Karpas-422 (cell line): ENCODE data around the gene PANX1. TPM values are rescaled to one million over a fixed set of nuclear protein-coding genes. Genes with fewer than 3 reads are reported as not detected.
A peak's percentile ranks its signal among the peaks of the same experiment; 100 is the strongest.

ENCODE experiments used
- DNase-seq: peaks from one replicate; pipeline ENCODE4 v3.0.0-alpha.2; 2015
- H2AFZ ChIP-seq: fragments of 200-600 bp; sonication (generic); 2 replicates; pipeline ENCODE4 v1.6.1; 2014; ENCODE audit warnings: antibody characterized with exemption, low read length, mixed read lengths
- H3K27ac ChIP-seq: fragments of 200-600 bp; sonication (generic); 2 replicates; pipeline ENCODE4 v1.5.1; 2014; ENCODE audit warnings: mild to moderate bottlenecking, low read length, moderate library complexity
- H3K27me3 ChIP-seq: fragments of 200-600 bp; sonication (generic); 2 replicates; pipeline ENCODE4 v1.6.1; 2014; ENCODE audit warnings: low read length, mixed read lengths
- H3K36me3 ChIP-seq: fragments of 200-600 bp; sonication (generic); 2 replicates; pipeline ENCODE4 v1.6.1; 2014; ENCODE audit warnings: low read length, mixed read lengths; ENCODE audit not compliant: insufficient read depth
- H3K4me1 ChIP-seq: fragments of 200-600 bp; sonication (generic); 2 replicates; pipeline ENCODE4 v1.6.1; 2014; ENCODE audit warnings: mild to moderate bottlenecking, low read length, mixed read lengths
- H3K4me2 ChIP-seq: fragments of 200-600 bp; sonication (generic); 2 replicates; pipeline ENCODE4 v1.6.1; 2014; ENCODE audit warnings: low read length, low read depth, mild to moderate bottlenecking; ENCODE audit not compliant: poor library complexity, severe bottlenecking
- H3K4me3 ChIP-seq: fragments of 200-600 bp; sonication (generic); 2 replicates; pipeline ENCODE4 v1.5.1; 2014; ENCODE audit warnings: mild to moderate bottlenecking, antibody characterized with exemption, low read length, mixed read lengths
- H3K79me2 ChIP-seq: fragments of 200-600 bp; sonication (generic); 2 replicates; pipeline ENCODE4 v1.6.1; 2014; ENCODE audit warnings: mild to moderate bottlenecking, low read length, mixed read lengths
- H3K9ac ChIP-seq: fragments of 200-600 bp; sonication (generic); 2 replicates; pipeline ENCODE4 v1.6.0; 2014; ENCODE audit warnings: low read length
- H3K9me2 ChIP-seq: fragments of 200-600 bp; sonication (generic), shearing (Covaris generic); replicated peaks from 2 replicates; pipeline ENCODE4 v1.6.0; 2014; ENCODE audit warnings: mild to moderate bottlenecking, low read length, moderate library complexity; ENCODE audit not compliant: insufficient read depth
- H3K9me3 ChIP-seq: fragments of 300-700, 200-600 bp; sonication (generic); 2 replicates; pipeline ENCODE4 v1.6.1; 2014; ENCODE audit warnings: low read length, mixed read lengths
- H4K20me1 ChIP-seq: fragments of 200-600 bp; sonication (generic); 2 replicates; pipeline ENCODE4 v1.6.1; 2014; ENCODE audit warnings: mild to moderate bottlenecking, antibody characterized with exemption, low read length, low read depth; ENCODE audit not compliant: insufficient read depth
- total RNA-seq: library from RNA; depleted of rRNA; stranded (reverse); fragments of >200 nt; shearing (Covaris generic); gene quantifications from 2 replicates; pipeline ENCODE4 v1.2.3, GENCODE V29; 2014; ENCODE audit warnings: low replicate concordance

PANX1 gene
- total RNA-seq, 1 experiment from 2014 or later, result 17.0 TPM

GRCh38 chr11:94147433-94147845 is 18.8 kb downstream of the PANX1 start:
- Histone ChIP-seq H3K4me1 (peaks cover 7% of the 10 kb centered on the region), H3K27ac (no peak overlapping the region), H3K36me3 (no peaks in the 10 kb centered on the region), H3K79me2 (no peaks in the 10 kb centered on the region), H3K4me3 (no peak overlapping the region), H3K9me3 (no peaks in the 10 kb centered on the region), H3K4me2 (no peak overlapping the region), H2AFZ (no peak overlapping the region), H4K20me1 (peaks cover 98% of the 10 kb centered on the region), H3K27me3 (no peaks in the 10 kb centered on the region), H3K9ac (no peak overlapping the region), H3K9me2 (no peaks in the 10 kb centered on the region)
- DNase-seq, result no peak

DNA sequence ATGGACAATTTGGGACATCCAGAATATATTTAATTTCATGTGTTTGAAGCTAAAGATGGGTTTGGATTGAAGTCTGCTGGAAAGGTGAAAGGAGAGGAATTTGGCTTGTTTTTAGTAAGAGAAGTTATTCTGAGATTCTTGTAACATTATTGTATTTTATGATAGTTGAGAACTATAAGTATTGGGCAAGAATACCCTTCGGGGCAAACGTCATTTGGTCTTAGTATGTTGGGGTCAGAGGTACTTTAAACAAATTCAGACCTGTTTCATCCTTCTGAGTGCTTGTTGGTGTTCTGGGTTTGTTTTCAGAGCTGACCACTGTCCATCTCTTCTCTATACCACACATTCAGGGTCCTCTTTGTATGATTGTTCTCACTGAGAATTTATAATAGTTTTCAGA is 19.5 kb downstream of the PANX1 start:
- no peak overlapping the region for H2AFZ ChIP-seq
- H3K9ac ChIP-seq, result no peak overlapping the region
- H3K9me3 ChIP-seq, result no peaks in the 10 kb centered on the region
- H3K4me2 ChIP-seq, result no peak overlapping the region
- H3K4me1 ChIP-seq, result peaks cover 7% of the 10 kb centered on the region
- H3K9me2 ChIP-seq, result no peaks in the 10 kb centered on the region
- H3K27ac ChIP-seq, result no peak overlapping the region
- no peaks in the 10 kb centered on the region for H3K36me3 ChIP-seq
- H3K27me3 ChIP-seq, result no peaks in the 10 kb centered on the region
- H3K79me2 ChIP-seq, result no peaks in the 10 kb centered on the region
- DNase-seq, result no peak
- peaks cover 98% of the 10 kb centered on the region for H4K20me1 ChIP-seq
- H3K4me3 ChIP-seq, result no peak overlapping the region

GRCh38 chr11:94149431-94150017 is 20.9 kb downstream of the PANX1 start:
- Histone ChIP-seq H3K27me3 (no peaks in the 10 kb centered on the region), H3K9me3 (no peaks in the 10 kb centered on the region), H3K4me1 (peaks cover 7% of the 10 kb centered on the region), H3K9ac (no peak overlapping the region), H3K4me2 (no peak overlapping the region), H3K79me2 (no peaks in the 10 kb centered on the region), H2AFZ (no peak overlapping the region), H4K20me1 (peaks cover 94% of the 10 kb centered on the region), H3K36me3 (no peaks in the 10 kb centered on the region), H3K4me3 (no peak overlapping the region), H3K9me2 (no peaks in the 10 kb centered on the region), H3K27ac (no peak overlapping the region)
- DNase-seq, result no peak

DNA sequence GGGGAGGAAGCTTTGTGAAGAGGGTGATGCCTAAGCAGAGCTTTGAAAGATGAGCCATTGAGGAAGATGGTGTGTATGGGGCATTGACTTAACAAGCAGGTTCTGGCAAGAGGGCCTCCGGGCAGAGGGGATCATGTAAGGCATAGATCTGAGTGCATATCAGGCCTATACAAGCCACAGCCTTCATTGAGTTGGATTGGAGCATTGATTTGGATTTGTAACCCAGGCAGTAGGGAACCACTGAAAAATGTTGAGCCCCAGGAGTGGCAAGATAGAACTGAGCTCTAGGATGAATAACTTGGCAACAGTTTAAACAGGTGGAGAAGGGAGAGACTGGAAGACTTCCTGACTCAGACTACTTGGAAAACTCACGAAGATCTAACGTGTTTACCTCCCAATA is 21.4 kb downstream of the PANX1 start:
- H3K9me3 ChIP-seq, result no peaks in the 10 kb centered on the region
- H3K4me1 ChIP-seq, result peaks cover 7% of the 10 kb centered on the region
- DNase-seq, result no peak
- H3K36me3 ChIP-seq, result no peaks in the 10 kb centered on the region
- H3K9me2 ChIP-seq, result no peaks in the 10 kb centered on the region
- H4K20me1 ChIP-seq, result peaks cover 88% of the 10 kb centered on the region
- no peak overlapping the region for H2AFZ ChIP-seq
- no peak overlapping the region for H3K27ac ChIP-seq
- no peak overlapping the region for H3K9ac ChIP-seq
- no peaks in the 10 kb centered on the region for H3K27me3 ChIP-seq
- H3K79me2 ChIP-seq, result no peaks in the 10 kb centered on the region
- no peak overlapping the region for H3K4me2 ChIP-seq
- H3K4me3 ChIP-seq, result no peak overlapping the region

DNA sequence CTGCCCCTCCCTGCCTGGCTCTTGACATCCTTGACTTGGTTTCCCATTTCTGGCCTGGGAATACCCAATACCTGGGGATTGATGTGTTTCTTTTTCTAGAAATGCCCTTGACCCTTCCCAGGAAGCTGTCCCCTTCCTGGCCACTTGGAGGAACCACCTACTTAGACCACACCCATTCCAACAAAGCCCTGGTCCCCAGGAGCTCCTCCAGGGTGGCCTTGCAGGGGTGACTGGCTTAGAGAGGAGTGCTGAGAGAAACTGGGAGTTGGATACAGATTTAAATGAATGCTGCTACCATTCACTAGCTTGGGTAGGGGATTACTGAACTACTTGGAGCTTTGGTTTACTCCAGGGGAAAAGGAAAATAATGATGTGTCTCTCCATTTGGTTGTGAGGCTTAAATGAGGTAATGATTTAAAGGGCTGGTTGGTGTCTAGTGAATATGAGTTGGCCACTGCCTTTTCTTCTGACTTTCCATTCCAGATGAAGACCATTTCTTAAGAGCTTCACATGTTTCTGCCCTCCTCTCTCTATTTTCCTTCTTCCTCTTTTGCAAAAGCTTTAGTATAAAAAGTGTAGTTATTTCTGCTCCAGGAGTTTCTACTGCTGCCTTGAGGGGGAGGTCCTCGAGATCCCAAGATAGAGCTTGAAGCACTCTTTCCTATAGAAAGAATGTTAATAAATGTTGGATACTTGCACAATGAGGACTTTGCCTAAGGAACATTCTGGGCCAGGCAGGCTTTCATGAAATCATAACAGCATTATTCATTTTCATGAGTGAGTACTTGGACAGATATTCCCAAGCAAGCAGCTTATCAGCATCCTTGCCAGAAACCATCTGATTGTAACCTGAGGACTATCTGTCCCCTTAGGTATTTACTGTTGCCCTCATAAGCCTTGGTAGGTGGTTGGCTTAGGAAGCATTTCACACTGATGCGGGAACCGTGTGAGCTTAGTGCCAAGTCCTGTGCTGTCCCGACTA is 22.4 kb downstream of the PANX1 start:
- peaks cover 7% of the 10 kb centered on the region for H3K4me1 ChIP-seq
- no peaks in the 10 kb centered on the region for H3K9me3 ChIP-seq
- H3K4me2 ChIP-seq, result no peak overlapping the region

DNA sequence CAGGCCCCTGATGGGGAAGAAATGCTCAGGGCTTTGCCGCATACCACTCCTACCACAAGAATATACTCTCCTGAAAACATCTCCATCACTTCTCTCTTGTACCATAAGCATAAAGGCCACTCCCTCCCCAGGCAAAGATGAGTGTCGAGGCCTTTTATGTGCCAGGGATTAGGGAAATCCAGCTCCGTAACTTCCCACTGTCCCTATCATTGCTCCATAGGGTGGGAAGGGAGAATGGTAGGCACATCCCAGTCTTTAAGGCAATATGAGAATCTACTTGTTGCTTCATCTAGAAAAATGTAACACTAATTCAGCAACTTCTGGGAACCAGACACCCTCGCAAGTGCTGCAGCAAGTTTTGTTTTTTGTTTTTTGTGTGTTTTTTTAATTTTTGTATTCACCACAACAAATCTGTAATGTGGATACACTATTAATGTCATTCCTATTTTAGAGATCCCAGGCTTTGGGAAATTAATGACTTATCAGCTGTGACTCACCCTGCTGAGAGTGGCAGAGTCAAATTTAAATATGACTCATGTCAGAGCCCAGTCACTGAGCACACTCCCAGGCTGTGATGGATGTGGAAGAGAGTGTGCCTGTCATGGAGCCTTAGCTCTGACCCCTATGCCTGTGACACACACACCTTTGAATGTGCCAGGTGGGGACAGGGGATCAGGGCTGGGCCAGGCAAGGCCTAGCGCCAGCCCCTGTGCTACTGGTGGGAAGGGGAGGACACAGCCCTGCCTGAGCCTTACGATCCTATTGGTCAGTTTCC is 23.4 kb downstream of the PANX1 start:
- no peaks in the 10 kb centered on the region for H3K27me3 ChIP-seq
- H3K4me3 ChIP-seq, result no peak overlapping the region
- H3K36me3 ChIP-seq, result no peaks in the 10 kb centered on the region; the same call in 1 of the 2 replicates
- peaks cover 7% of the 10 kb centered on the region for H3K4me1 ChIP-seq
- H3K79me2 ChIP-seq, result no peaks in the 10 kb centered on the region
- no peak overlapping the region for H2AFZ ChIP-seq
- H4K20me1 ChIP-seq, result peaks cover 74% of the 10 kb centered on the region
- no peak overlapping the region for H3K9ac ChIP-seq
- peak; percentile 53 for DNase-seq
- no peak overlapping the region for H3K27ac ChIP-seq
- no peaks in the 10 kb centered on the region for H3K9me3 ChIP-seq
- H3K4me2 ChIP-seq, result no peak overlapping the region
- no peaks in the 10 kb centered on the region for H3K9me2 ChIP-seq

More for the DNA sequence above, 22.4 kb downstream of the PANX1 start:
- Histone ChIP-seq H3K4me3 (no peak overlapping the region), H4K20me1 (peaks cover 79% of the 10 kb centered on the region), H3K27me3 (no peaks in the 10 kb centered on the region), H3K9me2 (no peaks in the 10 kb centered on the region), H3K36me3 (no peaks in the 10 kb centered on the region), H2AFZ (no peak overlapping the region), H3K27ac (no peak overlapping the region), H3K79me2 (no peaks in the 10 kb centered on the region), H3K9ac (no peak overlapping the region)
- DNase-seq, result no peak

DNA sequence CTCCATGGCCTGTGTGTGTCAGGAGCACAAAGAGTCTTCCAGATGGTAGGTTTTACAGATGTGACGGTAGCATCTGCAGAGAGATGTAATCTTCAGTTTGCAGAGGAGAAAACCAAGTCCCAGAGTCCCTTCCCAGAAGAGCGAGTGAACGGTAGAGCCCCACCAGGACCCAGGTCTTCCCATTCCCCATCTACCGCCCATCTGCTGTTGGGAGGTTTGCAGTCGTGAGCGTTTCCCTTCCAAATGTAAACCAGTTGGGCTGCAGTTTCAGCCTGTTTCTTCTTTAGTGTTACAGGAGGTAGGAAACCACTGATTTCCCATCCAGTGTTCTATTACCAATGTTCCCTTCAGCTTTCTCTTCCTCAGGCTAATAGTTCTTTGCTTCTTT is 24.0 kb downstream of the PANX1 start:
- Histone ChIP-seq H3K4me3 (no peak overlapping the region), H3K4me2 (no peak overlapping the region), H3K36me3 (no peaks in the 10 kb centered on the region; the same call in 1 of the 2 replicates), H3K27me3 (no peaks in the 10 kb centered on the region), H3K9me2 (no peaks in the 10 kb centered on the region), H3K9ac (no peak overlapping the region), H3K4me1 (peaks cover 7% of the 10 kb centered on the region), H4K20me1 (peaks cover 69% of the 10 kb centered on the region), H2AFZ (no peak overlapping the region), H3K27ac (no peak overlapping the region), H3K9me3 (no peaks in the 10 kb centered on the region), H3K79me2 (no peaks in the 10 kb centered on the region)
- no peak for DNase-seq

DNA sequence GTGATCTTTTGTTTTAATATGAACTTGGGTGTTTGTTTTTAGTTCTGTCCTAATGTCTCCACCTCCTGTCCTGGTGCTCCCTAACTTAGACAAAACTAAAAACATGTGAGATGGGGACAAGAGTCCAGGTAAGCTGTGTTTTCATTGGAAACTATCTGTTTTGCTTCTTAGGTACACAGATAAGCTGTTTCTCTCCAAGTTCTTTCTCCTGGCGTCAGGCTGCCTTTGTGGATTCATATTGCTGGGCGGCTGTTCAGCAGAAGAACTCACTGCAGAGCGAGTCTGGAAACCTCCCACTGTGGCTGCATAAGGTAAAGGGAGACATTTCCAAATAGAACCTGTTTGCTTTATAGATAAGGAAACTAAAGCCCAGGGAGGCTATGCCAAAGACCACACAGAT is 24.7 kb downstream of the PANX1 start:
- DNase-seq, result no peak
- H3K27me3 ChIP-seq, result no peaks in the 10 kb centered on the region
- H3K9me3 ChIP-seq, result no peaks in the 10 kb centered on the region
- H3K4me1 ChIP-seq, result peaks cover 7% of the 10 kb centered on the region
- H4K20me1 ChIP-seq, result peaks cover 62% of the 10 kb centered on the region
- H3K4me2 ChIP-seq, result no peak overlapping the region
- no peak overlapping the region for H2AFZ ChIP-seq
- H3K9me2 ChIP-seq, result no peaks in the 10 kb centered on the region
- H3K79me2 ChIP-seq, result no peaks in the 10 kb centered on the region
- no peak overlapping the region for H3K9ac ChIP-seq
- no peak overlapping the region for H3K4me3 ChIP-seq
- H3K27ac ChIP-seq, result no peak overlapping the region
- H3K36me3 ChIP-seq, result no peaks in the 10 kb centered on the region; the same call in 1 of the 2 replicates
